HG03520 (cell line): Measurements from ENCODE around the gene PKNOX1.
"Not testable (repeated sequence)": the region's sequence is repeated elsewhere in the genome, so short reads cannot be mapped to it uniquely, and the experiment has no call there.

ENCODE experiments used
- ATAC-seq: cut with Tn5 transposase; IDR thresholded peaks from one replicate; pipeline ENCODE4 v1.9.1; 2021; ENCODE audit warnings: mild to moderate bottlenecking, moderate library complexity; ENCODE audit not compliant: unreplicated experiment

PKNOX1 gene

DNA sequence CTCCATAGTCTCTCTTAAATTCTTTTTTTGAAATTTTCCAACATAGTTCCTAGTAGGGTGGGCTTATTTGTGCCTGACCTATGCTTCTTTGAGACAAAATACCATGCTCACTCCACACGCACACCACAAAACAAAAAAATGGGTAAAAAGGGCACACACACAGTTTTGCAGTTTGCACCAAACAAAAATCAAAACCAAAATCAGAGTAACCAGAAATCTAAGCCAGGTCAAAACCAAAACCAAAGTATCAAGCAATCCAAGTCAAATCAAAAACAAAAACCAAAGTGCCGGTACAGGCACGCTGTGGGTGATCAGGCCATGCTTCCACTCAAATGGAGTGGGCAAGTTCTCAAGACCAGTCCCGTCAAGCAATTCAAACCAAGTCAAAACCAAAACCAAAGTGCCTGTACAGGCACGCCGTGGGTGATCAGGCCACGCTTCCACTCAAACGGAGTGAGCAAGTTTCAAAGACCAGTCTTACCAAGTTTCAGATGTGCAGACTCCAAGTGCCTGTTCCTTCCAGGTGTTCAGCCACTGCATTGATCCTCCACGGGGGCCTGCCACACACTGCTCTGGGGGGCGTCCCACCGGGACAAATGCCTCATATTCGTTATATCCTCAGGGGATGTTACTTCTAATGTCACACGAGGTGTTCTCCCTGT lies 25.1 kb upstream of the PKNOX1 start:
- not testable (repeated sequence) for ATAC-seq

DNA sequence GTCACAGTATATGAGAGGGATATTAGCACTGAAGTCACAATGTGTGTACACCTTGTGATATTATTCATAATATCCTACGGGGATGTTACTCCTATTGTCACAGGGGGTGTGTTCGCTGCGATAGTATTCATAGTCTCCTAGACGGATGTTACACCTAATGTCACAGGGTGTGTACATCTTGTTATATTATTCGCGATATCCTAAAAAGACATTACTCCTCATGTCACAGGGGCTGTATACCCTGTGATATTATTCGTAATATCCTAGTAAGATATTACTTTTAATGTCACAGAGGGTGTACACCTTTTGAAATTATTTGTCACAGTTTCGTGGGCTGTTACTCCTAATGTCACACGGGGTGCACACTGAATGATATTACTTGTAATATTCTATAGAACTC lies 23.2 kb upstream of the PKNOX1 start:
- ATAC-seq, result not testable (repeated sequence)

DNA sequence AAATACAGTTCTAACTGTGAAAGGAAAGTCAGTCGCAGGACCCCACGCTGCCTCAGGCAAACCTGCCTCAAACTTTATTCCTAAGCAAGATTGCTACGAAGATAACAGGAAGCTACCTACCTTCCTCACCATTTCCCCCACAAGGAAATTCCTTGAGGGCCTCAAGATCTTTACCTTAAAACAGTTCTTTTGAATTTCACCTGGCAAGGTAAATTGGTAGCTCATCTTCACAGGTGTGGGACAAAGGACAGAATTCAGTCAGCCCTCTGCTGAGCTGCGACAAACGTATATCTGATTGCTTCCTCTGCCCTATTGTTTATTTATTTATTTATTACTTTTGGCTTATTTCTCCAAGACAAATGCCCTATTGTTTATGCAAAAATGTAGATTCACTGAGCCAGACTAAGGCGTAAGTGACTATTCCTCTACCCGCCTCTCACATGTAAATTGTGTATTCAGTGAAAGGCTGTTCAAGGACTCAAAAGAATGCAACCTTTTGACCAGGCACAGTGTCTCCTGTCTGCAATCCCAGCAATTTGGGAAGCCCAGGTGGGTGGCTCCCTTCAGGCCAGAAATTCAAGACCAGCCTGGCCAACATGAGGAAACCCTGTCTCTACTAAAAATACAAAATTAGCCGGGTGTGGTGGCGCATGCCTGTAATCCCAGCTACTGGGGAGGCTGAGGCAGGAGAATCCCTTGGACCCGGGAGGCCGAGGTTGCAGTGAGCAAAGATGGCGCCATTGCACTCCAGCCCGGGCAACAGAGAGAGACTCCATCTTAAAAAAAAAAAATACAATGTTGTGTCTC lies 17.3 kb upstream of the PKNOX1 start:
- no peak for ATAC-seq

DNA sequence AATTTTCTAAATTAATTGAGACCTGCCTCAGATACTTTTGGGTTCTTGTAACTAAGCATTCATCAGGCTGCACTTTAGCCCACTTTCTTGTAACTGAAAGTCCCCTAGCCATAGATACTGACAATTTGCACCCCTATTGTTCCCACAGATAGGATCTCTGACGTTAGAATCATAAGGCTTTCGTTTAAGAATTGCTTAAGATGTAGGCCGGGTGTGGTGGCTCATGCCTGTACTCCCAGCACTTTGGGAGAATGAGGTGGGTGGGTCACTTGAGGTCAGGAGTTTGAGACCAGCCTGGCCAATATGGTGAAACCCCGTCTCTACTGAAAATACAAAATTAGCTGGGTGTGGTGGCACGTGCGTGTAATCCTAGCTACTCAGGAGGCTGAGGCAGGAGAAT lies 16.2 kb upstream of the PKNOX1 start:
- ATAC-seq, result not testable (repeated sequence)

DNA sequence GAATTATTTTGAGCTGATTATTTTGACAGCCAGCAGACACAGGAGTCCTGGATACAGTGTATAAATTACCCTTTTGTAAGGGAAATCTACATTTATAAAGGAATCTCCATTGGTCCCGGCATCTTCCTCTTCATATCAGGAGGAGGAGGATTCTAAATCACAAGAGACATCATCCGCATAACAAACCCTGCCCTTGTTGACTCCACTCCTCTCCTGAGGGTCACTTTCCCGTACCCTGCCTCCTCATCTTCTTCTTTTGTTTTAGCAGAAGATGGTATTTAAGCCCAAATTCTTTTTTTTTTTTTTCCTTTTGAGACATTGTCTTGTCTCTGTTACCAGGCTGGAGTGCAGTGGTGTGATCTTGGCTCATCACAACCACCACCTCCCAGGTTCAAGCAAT lies 14.6 kb upstream of the PKNOX1 start:
- no peak for ATAC-seq

DNA sequence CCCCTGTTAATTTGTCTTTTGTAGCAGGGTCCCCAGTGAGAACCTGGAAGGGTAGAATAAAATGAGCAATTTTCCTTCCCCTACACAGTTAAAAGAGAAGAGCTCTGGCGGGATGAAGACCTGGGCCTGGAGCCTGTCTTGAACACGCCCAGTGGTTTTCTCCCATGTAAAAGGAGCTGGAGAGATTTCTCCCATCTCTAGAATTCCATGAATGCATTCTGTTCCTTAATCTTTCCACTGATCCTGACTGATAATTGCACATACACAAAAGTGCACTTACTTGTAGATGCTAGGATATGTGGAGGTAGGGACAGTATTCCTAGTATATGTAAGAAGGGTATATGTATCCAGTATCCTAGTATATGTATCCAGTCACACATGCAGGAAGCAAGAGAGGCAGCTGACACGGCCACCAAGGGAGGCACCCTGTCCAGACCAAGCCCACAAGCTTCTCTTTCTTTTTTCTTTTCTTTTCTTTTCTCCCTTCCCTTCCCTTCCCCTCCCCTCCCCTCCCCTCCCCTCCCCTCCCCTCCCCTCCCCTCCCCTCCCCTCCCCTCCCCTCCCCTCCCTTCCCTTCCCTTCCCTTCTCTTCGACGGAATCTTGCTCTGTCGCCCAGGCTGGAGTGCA lies 11.9 kb upstream of the PKNOX1 start:
- no peak for ATAC-seq

DNA sequence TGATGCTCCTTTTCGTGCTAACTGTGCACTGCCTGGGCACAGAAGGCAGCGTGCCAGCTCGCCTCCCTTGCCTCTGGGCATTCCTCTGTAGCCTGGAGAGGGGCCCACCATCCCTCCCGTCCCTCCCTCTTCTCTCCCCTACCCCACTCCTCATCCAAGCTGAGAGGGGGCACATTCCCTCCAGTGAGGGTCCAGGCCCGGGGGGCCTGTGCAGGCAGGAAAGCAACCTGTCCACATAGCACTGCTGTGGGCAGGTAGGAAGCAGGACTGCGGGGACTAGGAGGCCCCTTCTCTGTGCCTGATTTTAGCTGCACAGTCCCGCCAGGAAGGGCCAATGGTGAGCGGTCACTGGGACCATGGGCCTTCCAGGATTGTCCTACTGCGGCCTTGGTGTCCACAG lies 10.3 kb upstream of the PKNOX1 start:
- no peak for ATAC-seq

DNA sequence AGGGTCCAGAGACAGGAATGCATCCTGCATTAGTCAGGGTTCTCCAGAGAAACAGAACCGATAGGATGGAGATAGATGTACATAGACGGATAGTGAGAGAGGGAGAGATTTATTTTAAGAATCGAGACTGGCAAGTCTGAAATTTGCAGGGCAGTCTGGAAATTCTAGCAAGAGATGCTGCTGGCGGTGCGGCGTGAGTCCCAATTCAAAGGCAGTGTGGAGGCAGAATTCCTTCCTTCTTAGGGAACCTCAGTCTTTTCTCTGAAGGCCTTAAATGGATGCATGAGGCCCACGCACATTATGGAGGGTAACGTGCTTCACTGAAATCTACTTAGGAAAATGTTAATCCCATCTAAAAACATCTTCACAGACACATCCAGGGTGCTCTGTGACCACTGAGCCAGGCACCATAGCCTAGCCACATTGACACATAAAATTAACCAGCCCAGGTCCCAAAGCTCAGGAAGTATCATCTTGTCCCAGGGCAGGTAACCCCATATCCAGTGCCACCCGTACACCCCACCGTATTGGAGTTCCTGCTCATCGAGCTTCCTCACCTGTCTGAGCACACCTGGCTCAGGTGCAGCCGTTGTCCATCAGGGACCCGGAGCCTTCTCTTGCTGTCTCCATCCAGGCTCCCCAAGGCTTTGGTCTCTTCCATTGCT lies 9.7 kb upstream of the PKNOX1 start:
- ATAC-seq, result no peak

DNA sequence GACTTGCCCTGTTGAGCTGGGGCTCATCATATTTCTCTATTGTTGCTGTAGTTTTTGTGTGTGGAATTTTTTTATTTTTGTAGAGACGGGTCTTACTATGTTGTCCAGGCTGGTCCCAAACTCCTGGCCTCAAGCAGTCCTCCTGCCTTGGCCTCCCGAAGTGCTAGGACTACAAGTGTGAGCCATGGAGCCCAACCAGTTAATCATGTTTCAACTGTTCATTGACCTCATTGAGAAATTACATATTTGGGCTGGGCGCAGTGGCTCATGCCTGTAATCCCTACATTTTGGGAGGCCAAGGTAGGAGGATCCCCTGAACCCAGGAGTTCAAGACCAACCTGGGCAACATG lies 9.2 kb upstream of the PKNOX1 start:
- no peak for ATAC-seq

DNA sequence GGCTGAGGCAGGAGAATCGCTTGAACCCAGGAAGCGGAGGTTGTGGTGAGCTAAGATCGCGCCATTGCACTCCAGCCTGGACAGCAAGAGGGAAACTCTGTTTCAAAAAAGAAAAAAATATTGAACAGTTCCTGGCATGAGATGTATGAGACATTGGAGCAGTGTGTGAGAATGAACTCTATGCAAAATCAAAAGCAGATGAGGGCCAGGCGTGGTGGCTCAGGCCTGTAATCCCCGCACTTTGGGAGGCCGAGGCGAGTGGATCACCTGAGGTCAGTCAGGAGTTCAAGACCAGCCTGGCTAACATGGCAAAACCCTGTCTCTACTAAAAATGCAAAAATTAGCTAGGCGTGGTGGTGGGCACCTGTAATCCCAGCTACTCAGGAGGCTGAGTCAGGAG lies 6.7 kb upstream of the PKNOX1 start:
- ATAC-seq, result not testable (repeated sequence)

DNA sequence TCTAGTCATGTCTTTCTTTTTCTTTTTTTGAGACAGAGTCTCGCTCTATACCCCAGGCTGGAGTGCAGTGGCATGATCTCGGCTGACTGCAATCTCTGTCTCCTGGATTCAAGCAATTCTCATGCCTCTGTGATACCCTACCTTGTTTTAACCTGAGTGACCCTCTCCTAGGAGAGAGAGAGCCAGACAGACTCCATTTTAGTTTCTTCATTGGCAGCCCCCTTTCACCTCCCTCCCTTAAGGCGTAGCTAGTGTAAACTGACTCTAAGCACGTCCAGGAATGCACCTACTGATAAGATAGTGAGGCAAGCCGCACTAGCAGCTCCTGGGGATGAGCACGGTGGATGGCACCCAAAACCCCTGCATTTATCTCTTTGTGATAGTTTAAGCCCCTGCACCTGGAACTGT lies 5.2 kb upstream of the PKNOX1 start:
- ATAC-seq, result no peak

DNA sequence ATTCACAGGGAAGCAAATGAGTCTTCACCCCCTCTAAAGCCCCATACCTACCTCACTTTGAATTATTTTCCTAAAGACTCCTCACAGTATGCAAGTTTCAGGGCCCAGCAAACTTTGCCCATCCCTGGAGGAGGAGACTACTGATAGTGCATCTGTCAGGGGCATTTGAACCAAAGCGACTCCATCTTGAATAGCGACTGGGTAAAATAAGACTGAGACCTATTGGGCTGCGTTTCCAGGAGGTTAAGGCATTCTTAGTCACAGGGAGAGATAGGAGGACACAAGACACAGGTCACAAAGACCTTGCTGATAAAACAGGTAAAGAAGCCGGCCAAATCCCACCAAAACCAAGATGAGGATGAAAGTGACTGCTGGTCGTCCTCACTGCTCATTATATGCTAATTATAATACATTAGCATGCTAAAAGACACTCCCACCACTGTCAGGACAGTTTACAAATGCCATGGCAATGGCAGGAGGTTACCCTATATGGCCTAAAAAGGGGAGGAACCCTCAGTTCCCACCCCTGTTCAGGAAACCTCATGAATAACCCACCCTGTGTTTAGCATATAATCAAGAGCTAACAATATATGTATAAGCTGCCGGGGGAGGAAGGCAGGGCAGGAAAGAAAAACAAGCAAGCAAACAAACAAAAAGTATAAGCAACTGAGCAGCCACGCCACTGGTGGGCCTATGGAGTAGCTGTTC lies 3.3 kb upstream of the PKNOX1 start:
- ATAC-seq, result no peak

DNA sequence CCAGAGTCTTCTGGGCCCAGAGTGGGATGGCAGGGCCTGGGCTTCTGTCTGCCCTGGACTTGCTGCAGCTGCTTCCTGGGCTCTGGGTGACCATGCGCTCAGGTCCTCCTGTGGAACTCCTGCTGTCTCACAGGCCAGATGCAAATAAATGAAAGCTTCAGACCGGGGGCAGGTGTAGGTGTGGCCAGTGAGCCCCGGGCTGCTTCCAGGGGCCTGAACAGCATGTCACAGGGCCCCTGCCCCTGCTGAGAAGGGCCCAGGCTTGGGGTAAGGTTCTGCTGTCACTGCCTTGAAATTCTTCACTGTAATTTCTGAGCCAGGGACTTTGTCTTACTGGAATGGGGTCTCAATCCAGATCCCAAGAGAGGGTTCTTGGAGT lies 2.5 kb upstream of the PKNOX1 start:
- no peak for ATAC-seq

DNA sequence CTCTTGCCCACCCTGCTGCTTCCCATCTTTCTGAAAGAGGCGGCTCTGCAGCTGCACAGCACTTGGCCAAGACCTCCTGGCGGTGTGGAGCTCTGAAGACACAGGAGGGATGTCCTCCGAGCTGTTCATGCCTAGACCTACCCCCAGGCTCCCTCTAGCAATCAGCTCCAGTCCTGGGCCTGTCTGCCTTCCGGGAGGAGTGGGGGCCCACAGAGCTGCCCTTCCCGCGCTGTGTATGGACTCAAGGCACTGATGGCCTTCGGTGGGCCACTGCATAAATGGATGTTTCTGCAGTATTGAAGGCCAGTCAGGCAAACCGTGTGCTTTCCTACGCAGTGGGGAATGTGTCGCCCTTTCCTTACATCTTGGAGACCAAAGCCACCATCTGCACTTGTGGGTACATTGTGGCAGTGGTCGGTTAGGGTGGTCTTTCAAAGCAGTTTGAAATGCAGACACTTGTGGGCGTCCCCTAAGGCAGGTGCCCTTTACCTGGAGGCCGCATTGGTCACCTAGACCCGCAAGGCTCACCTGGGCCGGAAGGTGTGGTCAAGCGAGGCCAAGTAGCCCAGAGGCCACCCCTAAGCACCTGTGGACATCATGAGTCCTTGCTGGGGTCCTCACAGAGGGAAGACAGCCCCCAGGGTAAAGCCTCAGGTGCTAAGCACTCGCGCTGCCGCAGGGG lies 912 bp upstream of the PKNOX1 start:
- ATAC-seq, result no peak

DNA sequence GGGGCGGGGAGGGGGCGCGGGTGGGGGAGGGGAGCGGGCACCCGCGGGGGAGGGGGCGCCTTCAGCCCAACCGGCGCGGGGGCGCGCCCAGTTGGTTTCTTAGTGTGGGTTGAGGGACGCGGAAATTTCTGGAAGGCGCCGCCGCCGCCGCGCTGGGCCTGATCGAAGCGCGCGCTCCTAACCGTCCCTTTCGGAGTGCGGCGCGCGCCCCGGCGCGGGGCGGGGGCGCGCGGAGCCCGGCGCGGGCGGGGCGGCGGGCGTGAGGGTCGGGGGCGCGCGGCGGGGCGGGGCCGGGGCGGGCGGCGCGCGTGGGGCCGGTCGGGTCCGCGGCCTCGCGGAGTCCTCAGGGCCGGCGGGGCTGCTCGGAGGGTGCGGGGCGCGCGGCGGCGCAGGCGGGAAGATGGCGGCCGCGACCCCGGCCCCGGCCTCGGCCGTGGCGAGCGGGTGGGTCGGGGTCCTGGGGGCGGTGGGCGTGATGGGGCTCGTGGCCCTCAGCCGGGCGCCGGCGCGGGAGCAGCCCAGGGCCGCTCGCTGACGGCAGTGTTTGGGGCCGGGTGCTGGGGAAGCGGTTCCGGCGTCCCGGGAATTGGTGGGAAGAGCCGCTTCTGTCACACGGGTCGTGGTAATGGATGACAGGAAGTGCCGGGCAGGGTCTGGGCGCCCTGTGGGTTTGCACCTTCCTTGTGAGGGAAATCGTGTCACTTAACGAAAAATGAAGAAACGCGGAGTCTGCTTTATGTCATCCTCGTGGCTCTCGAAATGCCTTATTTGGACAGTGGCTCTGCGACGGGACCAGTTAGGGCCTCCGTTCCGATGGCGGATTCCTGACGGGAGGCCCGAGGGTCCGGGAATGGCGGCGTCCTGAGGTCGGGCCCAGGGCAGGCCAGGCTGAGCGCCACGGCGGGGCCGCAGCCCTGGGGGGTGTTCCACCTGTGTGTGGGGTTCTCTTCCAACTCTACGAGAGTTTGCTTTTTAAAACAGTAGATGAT lies 764 bp downstream of the PKNOX1 start:
- peak; percentile 15 for ATAC-seq

DNA sequence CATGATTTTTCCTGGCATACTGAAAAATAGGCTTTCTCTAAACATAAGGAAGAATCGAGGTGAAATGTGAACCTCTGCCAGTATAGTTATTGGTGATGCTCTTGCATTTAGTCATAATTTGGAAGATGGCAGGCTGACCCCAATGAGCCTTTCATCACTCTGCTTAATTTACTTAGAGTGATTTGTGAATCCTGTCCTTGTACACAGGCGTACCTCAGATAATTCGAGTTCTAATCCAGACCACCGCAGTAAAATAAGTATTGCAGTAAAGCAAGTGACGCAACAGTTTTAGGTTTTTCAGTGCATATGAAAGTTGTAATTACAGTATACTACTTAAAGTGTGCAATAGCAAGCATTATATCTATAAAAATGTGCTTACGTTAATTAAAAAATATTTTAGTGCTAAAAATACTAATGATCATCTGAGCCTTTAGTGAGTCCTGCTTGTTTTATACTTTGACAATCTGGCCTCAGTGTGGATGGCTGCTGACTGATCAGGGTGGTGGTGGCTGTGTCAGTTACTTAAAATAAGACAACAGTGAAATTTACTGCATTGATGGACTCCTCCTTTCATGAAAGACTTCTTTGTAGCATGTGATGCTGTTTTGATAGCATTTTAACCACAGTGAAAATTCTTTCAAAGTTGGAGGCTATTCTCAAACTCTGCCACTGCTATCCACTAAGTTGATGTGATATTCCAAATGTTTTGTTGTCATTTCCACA lies 1.7 kb downstream of the PKNOX1 start:
- ATAC-seq, result no peak

DNA sequence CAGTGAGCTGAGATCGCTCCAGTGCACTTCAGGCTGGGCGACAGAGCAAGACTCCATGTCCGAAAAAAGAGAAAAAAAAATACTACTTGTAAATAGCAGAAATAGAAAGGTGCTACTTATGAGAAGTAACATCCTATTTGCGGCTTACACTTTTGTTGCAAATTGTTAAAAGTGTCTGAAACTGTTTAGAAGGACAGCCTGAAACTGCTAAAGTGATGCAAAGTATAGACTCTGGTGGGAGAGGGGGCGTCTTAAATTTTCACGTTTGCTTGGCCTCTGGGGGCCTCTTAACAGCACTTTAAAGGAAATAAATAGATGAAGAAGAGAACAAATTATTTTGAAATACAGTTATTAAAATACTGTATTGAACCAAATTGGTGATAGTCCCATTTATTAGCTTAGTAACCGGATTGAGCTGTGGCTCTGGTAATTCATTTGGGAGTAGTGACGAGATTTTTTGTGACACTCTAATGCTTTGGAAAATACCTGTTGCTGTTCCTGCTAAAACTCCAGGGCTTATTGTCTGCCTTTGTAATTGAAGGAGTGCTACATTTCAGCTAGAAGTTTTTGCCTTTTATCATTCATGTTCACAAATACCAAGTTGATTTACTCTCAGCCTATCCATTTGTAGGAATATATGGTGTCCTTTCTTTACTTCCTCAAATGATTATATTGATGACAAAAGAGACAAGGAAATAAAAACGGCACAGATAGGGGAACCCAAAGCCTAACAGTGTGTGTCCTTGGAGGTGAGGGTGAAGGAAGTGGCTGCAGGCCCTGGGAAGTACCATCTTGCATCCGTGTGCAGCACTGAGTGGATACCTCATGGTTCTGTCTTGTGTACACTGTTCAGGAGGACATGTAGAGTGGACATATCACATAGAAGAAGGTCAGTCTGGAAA lies 6.2 kb downstream of the PKNOX1 start:
- ATAC-seq, result no peak

DNA sequence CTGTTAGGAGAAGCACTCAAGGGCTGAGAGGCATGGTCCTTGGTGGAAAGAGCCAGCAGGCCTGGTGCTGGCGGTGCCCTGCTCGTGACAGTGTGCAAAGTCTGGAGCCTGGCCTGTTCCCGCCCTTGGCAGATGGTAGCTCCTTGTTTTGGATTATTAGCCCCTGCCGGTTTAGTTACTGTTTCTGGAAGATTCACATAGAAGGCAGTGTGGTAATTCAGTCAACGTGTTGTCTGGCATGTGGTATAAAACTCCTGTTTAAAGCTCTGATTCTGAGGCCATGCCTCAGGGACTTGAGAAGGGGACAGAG lies 6.8 kb downstream of the PKNOX1 start:
- ATAC-seq, result no peak
